Measurements from ENCODE around the gene LMO1.

LMO1 gene

GRCh38 chr11:8277691-8278090 lies 14.0 kb upstream of the LMO1 start:
- TF ChIP-seq SNAI2 (CRISPR knock-in tag; IDR thresholded peaks at IDR 0.05) (no peak), ZNF70 (CRISPR knock-in tag; IDR thresholded peaks at IDR 0.05) (no peak), CSDC2 (CRISPR knock-in tag; IDR thresholded peaks at IDR 0.05) (no peak), ZFP30 (CRISPR knock-in tag; IDR thresholded peaks at IDR 0.05) (no peak), BACH2 (CRISPR knock-in tag; IDR thresholded peaks at IDR 0.05; ENCODE audit: borderline replicate concordance) (no peak), CREB5 (CRISPR knock-in tag; IDR thresholded peaks at IDR 0.05; ENCODE audit: low read depth) (no peak), TSHZ2 (CRISPR knock-in tag; IDR thresholded peaks at IDR 0.05) (no peak), CSRNP3 (CRISPR knock-in tag; IDR thresholded peaks at IDR 0.05) (no peak), ISL1 (CRISPR knock-in tag; IDR thresholded peaks at IDR 0.05) (no peak)
- TF ChIP-seq, protein P1, sequence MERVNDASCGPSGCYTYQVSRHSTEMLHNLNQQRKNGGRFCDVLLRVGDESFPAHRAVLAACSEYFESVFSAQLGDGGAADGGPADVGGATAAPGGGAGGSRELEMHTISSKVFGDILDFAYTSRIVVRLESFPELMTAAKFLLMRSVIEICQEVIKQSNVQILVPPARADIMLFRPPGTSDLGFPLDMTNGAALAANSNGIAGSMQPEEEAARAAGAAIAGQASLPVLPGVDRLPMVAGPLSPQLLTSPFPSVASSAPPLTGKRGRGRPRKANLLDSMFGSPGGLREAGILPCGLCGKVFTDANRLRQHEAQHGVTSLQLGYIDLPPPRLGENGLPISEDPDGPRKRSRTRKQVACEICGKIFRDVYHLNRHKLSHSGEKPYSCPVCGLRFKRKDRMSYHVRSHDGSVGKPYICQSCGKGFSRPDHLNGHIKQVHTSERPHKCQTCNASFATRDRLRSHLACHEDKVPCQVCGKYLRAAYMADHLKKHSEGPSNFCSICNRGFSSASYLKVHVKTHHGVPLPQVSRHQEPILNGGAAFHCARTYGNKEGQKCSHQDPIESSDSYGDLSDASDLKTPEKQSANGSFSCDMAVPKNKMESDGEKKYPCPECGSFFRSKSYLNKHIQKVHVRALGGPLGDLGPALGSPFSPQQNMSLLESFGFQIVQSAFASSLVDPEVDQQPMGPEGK (CRISPR knock-in tag; IDR thresholded peaks at IDR 0.05; ENCODE audit: borderline replicate concordance), result no peak
- no peak for ATAC-seq

- no peak for ATAC-seq
- TF ChIP-seq CSRNP3 (CRISPR knock-in tag; IDR thresholded peaks at IDR 0.05), result no peak
- TF ChIP-seq ARNTL (CRISPR knock-in tag; IDR thresholded peaks at IDR 0.05; ENCODE audit: borderline replicate concordance, low read depth), result no peak
- TF ChIP-seq ZFP3 (CRISPR knock-in tag; IDR thresholded peaks at IDR 0.05), result no peak
- no peak for TF ChIP-seq ESRRG (CRISPR knock-in tag; IDR thresholded peaks at IDR 0.05)
- no peak for TF ChIP-seq ZNF70 (CRISPR knock-in tag; IDR thresholded peaks at IDR 0.05)
- TF ChIP-seq OSR1 (CRISPR knock-in tag; IDR thresholded peaks at IDR 0.05), result no peak
- no peak for TF ChIP-seq TCF4 (CRISPR knock-in tag; IDR thresholded peaks at IDR 0.05; ENCODE audit: borderline replicate concordance)
- no peak for TF ChIP-seq ZFP30 (CRISPR knock-in tag; IDR thresholded peaks at IDR 0.05)
- no peak for TF ChIP-seq ZNF565 (CRISPR knock-in tag; conservative IDR thresholded peaks at IDR 0.05; ENCODE audit: low read depth)
- no peak for TF ChIP-seq CREB5 (CRISPR knock-in tag; IDR thresholded peaks at IDR 0.05; ENCODE audit: low read depth)
- TF ChIP-seq CSDC2 (CRISPR knock-in tag; IDR thresholded peaks at IDR 0.05), result no peak
These were observed 12.8 kb upstream of the LMO1 start for GRCh38 chr11:8276528-8276927.

- no peak for ATAC-seq
- TF ChIP-seq ZNF8 (CRISPR knock-in tag; IDR thresholded peaks at IDR 0.05) (no peak), CREB5 (CRISPR knock-in tag; IDR thresholded peaks at IDR 0.05; ENCODE audit: low read depth) (no peak), ARNTL (CRISPR knock-in tag; IDR thresholded peaks at IDR 0.05; ENCODE audit: borderline replicate concordance, low read depth) (no peak), CSDC2 (CRISPR knock-in tag; IDR thresholded peaks at IDR 0.05) (no peak), ZNF70 (CRISPR knock-in tag; IDR thresholded peaks at IDR 0.05) (no peak), POU6F1 (CRISPR knock-in tag; IDR thresholded peaks at IDR 0.05; ENCODE audit: borderline replicate concordance, low read depth) (no peak), ISL1 (CRISPR knock-in tag; IDR thresholded peaks at IDR 0.05) (no peak), GLIS3 (CRISPR knock-in tag; IDR thresholded peaks at IDR 0.05) (no peak), ZFP30 (CRISPR knock-in tag; IDR thresholded peaks at IDR 0.05) (no peak), RARB (CRISPR knock-in tag; IDR thresholded peaks at IDR 0.05) (no peak), TCF4 (CRISPR knock-in tag; IDR thresholded peaks at IDR 0.05; ENCODE audit: borderline replicate concordance) (no peak)
- TF ChIP-seq, protein P1 (CRISPR knock-in tag; IDR thresholded peaks at IDR 0.05; ENCODE audit: borderline replicate concordance), result no peak
These were observed 9.6 kb upstream of the LMO1 start for GRCh38 chr11:8273287-8273686.

Data from SK-N-SH treated with all-trans-retinoic acid at 6 μM for 48 hours (cell line).